Endometrium (tissue), 2 donors: ENCODE data around the gene SURF1.
"Not testable (repeated sequence)": the region's sequence is repeated elsewhere in the genome, so short reads cannot be mapped to it uniquely, and the experiment has no call there.

Experiments
- FAIRE-seq: peaks from 2 replicates; lab custom pipeline; 2012; peaks lifted over from hg19 to GRCh38; lab: Jason Lieb, UNC
- donor health status: control.
- donor health status: control.

The SURF1 gene

DNA sequence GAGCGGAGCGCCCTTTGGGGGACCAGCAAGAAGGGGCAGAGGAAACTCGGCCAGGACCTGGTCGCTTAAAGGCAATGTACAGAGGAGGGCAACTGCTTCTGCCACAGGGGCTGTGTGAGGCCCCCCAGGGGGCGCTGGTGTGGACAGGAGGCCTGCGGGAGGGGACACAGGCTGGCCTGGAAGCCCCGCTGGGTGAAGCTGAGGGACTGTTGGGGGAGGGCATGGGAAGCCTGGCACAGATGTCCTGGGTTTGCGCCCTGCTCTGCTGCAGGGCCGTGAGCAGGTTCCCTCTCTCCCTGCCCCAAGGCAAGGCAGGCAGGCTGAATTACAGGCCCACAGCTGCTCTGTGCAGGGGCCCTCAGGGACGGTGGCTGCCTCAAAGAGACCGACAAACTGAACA is 13.7 kb downstream of the SURF1 start:
- no peak for FAIRE-seq

DNA sequence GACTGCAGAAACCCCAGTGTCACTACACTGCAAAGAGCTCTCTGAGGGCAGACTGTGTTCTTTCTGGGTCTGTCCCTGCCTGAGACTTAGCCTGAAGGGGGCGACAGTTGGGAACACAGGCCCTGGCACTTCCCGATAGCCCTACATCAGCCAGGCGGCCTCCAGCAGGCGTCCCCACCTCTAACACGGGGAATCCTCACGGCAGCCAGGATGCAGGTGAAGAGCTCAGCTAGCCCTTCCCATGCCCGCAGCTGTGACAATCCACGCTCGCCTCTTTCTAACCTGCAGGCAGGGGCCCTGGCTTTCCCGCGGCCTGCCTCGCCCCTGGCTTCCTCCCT is 14.2 kb downstream of the SURF1 start:
- no peak for FAIRE-seq

DNA sequence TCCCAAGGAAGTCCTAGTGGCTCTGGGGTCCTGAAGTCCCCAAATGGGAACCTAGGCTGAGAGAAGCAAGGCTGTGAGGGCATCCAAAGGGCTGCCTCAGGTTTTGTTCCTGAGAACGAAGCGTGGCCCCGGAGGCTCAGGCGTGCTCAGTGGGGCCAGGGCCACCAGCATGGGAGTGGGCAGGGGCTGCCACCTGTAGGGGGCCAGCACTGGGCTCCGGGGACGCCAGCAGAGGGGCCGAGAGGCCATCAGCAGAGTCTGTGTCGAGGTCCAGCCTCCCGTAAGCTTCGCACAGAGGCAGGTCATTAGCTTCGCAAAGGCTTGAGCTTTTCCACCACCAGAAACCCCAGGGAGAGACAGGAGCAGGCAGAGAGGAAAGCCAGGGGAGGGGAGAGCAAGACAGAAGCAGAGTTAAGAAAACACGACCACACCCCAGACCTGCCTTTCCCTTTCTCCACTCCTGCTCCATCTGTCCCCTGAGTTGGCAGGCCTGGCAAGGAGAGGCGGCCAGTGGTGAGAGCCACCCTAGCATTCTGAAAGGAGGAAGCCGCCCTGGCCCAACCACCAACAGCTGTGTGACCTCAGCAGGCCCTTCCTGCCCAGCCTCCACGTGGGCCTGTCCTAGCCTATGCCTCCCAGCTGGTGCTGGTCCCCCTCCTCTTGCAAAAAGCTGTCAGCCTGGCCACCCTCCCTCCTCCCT is 14.8 kb downstream of the SURF1 start:
- FAIRE-seq: no peak

DNA sequence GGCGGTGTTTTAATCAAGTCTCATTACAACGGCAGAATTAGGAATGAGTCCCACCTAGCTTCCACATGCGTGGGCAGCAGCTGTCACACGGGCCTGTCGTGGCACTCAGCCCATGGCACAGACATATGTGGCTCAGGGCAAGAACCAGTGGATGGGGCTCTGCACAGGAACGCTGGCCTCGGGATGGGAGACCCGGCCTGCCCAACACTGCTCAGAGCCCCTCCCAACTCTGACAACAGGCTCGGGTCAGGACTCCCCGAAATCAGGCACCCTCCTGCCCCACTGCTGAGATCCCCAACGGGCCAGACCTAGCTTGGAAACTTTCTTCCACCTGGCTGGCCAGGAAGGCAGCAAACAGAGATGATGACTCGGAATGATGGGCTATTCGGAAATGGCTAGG is 15.4 kb downstream of the SURF1 start:
- FAIRE-seq: no peak

- no peak for FAIRE-seq
Measured at GRCh38 chr9:133340256-133340655, 16.0 kb downstream of the SURF1 start.

GRCh38 chr9:133339641-133340040 is 16.6 kb downstream of the SURF1 start:
- FAIRE-seq: no peak

GRCh38 chr9:133335924-133336811 is 20.1 kb downstream of the SURF1 start, which contains the start of gene SURF6:
SURF6 (minus strand) TSS chr9:133336188; CDS start chr9:133336132, 56 bp downstream.
- FAIRE-seq: no peak

DNA sequence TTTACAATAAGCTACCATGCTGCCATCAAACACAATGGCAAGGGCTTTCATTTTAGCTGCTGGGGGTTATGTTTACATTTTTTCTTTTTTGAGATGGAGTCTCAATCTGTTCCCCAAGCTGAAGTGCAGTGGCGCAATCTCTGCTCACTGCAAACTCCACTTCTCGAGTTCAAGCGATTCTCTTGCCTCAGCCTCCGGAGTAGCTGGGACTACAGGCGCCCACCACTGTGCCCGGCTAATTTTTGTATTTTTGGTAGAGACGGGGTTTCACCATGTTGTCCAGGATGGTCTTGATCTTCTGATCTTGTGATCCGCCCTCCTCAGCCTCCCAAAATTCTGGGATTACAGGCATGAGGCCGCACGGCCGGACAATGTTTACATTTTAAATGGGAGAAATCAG is 21.4 kb downstream of the SURF1 start:
- FAIRE-seq: not testable (repeated sequence)

GRCh38 chr9:133334161-133334560 is 22.1 kb downstream of the SURF1 start:
- FAIRE-seq: no peak

GRCh38 chr9:133333566-133333965 is 22.7 kb downstream of the SURF1 start:
- FAIRE-seq: no peak

- FAIRE-seq: no peak
Measured at GRCh38 chr9:133333011-133333410, 23.3 kb downstream of the SURF1 start.

DNA sequence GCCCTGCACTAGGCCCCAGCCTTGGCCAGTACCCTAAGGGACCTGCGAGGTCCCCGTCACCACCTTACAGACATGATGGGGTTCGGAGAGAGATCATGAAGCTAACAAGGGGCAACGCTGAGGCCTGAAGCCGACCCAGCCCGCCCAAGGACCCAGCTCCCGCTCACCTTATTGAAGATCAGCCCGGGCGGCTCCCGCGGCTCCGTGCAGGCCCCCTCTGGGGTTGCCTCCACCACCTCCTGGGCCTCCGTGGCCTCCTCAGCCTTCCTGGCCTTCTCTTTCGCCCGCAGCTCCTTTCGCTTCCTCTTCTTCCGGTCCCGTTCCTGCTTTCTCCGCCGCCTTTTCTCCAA is 23.9 kb downstream of the SURF1 start:
- FAIRE-seq: no peak

DNA sequence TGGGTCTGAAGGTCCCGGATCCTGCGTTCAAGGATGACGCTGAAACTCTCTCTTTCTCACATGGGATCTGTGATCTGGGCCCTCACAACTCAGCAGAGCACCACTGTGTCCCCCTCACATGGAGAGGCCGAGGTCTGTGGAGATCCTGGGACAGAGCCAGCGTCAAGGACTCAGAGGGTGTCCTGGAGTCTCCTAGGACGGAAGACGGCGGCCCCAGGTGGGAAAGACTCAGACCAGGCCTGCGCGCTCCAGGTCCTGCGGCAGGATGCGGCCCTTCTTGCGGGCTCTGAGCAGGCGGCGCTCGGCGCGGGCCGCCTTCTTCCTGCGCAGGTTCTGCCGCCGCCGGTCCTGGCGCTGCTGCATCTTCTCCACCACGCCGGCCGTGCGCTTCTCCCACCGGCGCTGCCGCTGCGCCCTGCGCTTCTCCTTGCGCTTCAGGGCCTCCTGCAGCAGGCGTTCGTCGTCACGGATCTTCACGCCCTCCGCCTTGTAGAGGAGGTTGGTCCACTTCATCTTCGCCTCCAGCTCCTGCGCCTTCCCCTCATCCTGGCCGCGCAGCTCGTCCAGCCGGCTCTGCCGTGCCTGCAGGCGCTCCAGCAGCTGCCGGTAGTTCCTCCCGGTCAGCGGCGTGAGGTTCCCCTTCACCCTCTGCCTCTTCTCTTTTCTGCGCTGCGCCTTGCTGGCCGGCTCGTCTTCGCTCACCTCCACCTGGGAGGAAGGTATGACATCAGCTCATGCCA is 24.5 kb downstream of the SURF1 start:
- FAIRE-seq: no peak

GRCh38 chr9:133331221-133331620 is 25.1 kb downstream of the SURF1 start:
- no peak for FAIRE-seq

DNA sequence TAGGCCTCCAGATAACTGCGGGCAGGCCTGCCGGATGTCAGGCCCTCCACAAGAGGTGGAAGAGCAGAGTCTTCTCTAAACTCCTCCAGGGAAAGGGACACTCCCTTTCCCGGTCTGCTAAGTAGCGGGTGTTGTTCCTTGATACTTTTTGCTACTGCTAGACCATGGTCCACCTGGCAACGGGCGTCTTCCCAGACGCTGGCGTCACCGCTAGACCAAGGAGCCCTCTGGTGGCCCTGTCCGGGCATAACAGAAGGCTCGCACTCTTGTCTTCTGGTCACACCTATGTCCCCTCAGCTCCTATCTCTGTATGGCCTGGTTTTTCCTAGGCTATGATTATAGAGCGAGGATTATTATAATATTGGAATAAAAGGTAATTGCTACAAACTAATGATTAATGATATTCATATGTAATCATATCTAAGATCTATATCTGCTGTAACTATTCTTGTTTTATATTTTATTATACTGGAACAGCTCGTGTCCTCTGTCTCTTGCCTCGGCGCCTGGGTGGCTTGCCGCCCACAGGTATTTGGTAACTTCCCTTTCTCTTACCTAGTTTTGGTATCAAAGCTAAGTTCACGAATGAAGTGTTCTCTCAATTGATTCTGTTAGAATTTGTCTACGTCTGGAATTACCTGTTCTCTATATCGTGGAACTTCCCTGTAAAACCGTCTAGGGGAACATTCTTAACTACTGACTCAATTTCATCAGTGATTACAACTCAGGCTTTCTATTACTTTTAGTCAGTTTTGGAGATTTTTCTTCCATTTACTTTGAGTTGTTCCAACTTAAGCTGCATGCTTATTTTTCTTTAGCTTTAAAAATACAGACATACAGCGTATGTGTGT is 26.8 kb downstream of the SURF1 start:
- not testable (repeated sequence) for FAIRE-seq

GRCh38 chr9:133327834-133328484 is 28.3 kb downstream of the SURF1 start:
- no peak for FAIRE-seq

- FAIRE-seq: not testable (repeated sequence)
Measured at GRCh38 chr9:133327021-133327420, 29.3 kb downstream of the SURF1 start.

DNA sequence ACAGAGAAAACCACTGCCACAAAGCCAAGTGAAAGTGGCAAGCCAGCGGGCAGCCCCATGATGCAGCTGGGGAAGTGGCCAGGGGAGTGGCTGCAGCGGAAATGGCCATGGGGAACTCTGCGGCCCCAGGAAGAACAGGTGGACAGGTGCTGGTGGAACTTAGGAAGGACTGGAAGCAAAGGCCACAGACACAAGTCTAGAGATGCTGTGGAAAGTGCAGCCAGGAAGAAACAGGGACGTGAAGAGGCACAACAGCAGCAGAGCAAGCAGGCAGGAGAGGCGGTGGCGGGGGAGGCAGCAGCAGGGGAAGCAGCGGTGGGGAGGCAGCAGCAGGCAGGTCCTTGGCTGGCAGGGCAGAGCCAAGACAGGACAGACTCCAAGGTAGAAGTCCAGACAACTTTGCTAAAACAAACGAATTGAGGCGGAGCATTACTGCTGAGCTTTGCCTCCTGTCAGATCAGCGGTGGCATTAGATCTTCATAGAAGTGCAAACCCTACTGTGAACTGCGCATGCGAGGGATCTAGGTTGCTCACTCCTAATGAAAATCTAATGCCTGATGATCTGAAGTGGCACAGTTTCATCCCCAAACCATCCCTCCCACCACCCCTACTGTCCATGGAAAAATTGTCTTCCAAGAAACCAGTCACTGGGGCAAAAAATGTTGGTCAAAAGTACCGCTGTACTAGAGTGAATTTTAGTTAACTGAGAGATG is 32.1 kb downstream of the SURF1 start:
- FAIRE-seq: no peak

DNA sequence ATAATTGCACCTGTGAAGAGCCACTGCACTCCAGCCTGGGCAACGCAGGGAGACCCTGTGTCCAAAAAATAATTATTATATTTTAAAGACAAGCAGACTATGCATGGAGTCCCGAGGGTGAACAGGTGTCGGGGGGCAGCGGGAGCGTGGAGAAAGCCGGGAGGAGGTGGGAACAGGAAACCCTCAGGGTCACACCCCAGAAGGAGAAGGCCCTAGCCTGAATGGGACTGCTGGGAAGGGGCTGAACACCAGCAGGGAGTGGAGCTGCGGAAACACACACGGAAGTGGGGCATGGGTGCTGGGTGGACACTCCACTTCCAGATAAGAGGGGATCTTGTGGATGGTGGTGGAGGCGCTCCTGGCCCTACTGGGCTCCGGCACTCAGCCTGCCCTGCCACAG is 33.1 kb downstream of the SURF1 start:
- no peak for FAIRE-seq

- FAIRE-seq: no peak
Measured at GRCh38 chr9:133322701-133323100, 33.6 kb downstream of the SURF1 start.
